MV-4-11 (cell line): ENCODE measurements around the gene CHD1L.
"Not testable (repeated sequence)": the region's sequence is repeated elsewhere in the genome, so short reads cannot be mapped to it uniquely, and the experiment has no call there.

Source experiments
- DNase-seq: peaks from one replicate; lab custom pipeline; 2025; lab: John Stamatoyannopoulos, UW

The CHD1L gene

DNA sequence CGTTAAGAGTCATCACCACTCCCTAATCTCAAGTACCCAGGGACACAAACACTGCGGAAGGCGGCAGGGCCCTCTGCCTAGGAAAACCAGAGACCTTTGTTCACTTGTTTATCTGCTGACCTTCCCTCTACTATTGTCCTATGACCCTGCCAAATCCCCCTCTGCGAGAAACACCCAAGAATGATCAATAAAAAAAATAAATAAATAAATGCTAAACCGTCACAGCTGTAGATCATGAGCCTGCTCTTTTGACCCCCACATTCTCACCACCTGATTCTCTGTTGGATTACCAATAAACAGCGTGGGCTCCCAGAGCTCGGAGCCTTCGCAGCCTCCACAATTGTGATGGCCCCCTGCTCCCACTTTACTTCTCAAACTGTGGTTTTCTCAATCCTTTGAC lies 8.6 kb upstream of the CHD1L start:
- not testable (repeated sequence) for DNase-seq

- no peak for DNase-seq
These were observed 6.7 kb upstream of the CHD1L start for GRCh38 chr1:147235822-147236221.

- no peak for DNase-seq
These were observed 6.0 kb upstream of the CHD1L start for GRCh38 chr1:147236448-147236847.

DNA sequence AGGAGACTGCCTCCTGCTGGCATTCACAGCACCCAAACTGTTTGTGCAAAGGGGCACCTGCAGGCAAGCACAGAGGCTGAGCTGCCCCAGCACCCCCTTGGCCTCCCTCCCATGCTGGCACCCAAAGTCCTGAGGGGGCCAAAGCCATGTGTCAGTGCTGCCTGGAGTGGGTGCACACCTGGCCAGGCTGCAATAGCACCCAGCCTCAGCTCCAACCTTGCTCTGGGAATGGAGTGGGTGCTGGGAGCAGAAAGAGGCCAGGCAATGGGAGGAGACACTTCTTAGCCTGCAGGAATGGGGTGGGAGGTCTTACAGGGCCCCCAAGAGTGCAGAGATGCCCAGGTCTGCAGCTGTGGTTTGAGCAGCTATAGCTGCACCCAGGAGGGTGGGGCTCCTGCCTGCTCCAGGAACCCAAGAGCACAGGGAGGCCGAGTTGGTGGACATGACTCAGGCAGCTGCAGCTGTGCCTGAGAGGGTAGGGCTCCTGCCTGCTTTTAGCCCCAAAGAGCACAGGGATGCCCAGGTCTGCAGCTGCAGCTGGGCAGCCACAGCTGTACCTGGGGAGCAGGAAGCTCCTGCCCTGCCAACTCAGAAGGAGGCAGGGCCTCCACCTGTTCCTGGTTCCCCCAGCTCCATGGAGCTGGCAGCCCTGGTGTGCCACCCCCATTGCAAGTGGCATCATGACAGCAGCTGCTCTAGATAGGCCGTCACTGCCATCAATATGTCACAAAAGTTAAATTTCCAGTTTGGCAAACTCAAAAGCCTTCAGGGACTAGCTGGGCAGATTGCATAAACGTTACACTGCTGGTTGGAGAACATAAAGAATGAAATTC lies 5.3 kb upstream of the CHD1L start:
- DNase-seq, result no peak

GRCh38 chr1:147238053-147238902 lies 4.2 kb upstream of the CHD1L start:
- no peak for DNase-seq

DNA sequence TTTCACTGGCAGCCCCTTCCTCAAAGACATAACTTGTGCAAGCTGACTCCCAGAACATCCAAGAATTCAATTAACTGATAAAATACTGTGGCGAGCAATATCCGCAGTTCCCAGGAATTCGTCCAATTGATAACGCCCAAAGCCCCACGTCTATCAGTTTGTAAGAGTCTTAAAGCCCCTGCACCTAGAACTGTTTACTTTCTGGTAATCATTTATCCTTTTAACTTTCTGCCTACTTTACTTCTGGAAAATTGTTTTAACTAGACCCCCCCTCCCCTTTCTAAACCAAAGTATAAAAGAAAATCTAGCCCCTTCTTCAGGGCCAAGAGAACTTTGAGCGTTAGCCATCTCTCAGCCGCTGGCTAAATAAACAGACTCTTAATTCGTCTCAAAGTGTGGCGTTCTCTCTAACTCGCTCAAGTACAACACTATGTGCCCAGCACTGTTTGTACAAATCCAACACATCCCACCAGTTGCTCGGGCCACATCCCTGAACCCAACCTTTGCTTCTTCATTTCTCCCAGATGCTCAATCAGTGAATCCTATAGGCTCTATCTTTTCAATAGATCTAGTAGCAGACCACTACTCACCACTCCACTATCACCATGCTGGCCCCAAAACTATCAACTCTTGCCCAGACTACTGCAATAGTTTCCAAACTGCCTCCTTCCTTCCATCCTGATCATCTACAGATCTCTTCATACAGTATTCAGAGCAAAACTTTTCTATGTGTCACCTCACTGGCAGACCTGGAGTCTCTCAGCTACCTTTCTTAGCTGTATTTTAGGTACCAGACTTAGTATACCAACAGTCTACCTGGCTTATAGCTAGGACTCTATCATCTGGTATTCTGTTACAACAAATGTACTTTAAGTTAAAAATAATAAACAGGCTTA lies 3.3 kb upstream of the CHD1L start:
- DNase-seq, result no peak

DNA sequence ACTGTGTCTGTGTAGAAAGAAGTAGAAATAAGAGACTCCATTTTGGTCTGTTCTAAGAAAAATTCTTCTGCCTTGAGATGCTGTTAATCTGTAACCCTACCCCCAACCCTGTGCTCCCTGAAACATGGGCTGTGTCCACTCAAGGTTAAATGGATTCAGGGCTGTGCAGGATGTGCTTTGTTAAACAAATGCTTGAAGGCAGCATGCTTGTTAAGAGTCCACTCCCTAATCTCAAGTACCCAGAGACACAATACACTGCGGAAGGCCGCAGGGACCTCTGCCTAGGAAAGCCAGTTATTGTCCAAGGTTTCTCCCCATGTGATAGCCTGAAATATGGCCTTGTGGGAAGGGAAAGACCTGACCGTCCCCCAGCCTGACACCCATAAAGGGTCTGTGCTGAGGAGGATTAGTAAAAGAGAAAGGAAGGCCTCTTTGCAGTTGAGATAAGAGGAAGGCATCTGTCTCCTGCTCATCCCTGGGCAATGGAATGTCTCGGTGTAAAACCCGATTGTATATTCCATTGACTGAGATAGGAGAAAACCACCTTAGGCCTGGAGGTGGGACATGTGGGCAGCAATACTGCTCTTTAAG lies 2.3 kb upstream of the CHD1L start:
- DNase-seq, result not testable (repeated sequence)

GRCh38 chr1:147241934-147242448 lies 493 bp upstream of the CHD1L start:
- peak; percentile 41 for DNase-seq

DNA sequence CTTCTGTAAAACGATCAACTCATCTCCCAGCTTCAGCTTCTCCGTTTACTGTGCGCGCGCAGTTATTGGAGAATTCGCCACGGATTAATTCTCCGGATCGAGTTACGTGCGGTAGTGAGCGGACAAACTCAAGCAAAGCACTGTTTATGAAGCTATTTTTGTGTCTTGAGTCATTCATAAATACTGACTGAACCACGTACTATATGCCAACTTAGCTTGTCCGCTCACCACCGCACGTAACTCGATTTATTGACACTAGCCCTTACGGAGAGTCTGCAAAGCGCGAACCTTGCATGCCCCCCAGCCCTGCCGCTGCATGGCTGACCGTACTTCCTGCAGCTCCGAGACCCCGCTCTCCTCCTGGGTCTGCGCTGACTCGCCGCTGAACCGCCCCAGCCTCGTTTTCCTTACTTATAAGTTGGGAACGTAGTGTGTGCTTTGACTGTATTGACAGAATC lies 773 bp downstream of the CHD1L start:
- DNase-seq, result peak; percentile 42

- no peak for DNase-seq
These were observed 1.4 kb downstream of the CHD1L start for GRCh38 chr1:147243841-147244240.

DNA sequence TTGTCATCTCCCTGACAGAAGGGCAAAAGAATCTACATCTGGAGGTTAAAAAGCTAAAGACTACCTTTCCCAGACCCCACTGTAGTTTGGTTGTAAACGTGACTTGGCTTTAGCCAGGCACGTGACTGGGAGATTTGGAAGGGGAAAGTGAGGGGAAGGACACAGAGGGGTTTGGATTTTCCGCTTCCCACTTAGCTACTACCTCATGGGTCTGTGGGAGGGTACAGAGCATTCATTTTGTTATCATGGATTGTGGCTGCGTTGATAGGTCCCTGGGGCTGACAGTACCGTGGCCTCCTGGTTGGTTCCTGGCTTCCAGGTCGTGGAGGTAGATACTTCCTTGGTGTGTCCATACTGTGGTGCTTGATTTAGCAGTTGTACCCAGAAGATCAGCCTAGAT lies 2.6 kb downstream of the CHD1L start:
- no peak for DNase-seq

- DNase-seq, result peak; percentile 48
These were observed 3.1 kb downstream of the CHD1L start for GRCh38 chr1:147245586-147246021.

- DNase-seq, result no peak
These were observed 3.7 kb downstream of the CHD1L start for GRCh38 chr1:147246044-147246690.

- DNase-seq, result peak; percentile 73
These were observed 4.6 kb downstream of the CHD1L start for GRCh38 chr1:147246910-147247655.

- DNase-seq, result no peak
These were observed 5.3 kb downstream of the CHD1L start for GRCh38 chr1:147247656-147248238.

GRCh38 chr1:147252540-147252939 lies 10.1 kb downstream of the CHD1L start:
- no peak for DNase-seq

GRCh38 chr1:147260956-147261355 lies 18.5 kb downstream of the CHD1L start:
- DNase-seq, result no peak

DNA sequence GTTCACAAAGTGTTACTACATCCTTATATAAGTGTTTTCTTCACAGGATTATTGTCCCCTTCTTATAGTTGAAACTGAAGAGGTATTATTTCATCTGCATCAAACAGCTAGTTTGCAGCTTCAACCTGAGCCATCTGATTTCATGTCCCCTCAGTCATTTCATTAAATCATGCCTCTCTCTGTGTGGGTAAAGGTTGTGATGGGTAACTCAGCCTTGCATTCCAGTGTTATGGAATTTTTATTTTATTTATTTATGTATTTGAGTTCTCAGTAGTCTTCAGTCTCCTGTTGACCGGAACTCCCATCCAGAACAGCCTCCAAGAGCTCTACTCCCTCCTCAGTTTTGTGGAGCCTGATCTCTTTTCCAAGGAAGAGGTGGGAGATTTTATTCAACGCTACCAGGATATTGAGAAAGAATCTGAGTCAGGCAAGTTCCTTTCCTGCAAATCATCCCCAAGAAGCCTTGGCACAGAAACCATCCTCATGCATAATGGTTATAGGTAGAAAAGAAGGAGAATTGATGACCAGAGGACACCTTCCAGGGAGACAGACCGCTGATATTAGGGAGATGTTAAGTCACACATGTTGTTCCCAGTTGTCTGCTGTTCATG lies 21.8 kb downstream of the CHD1L start:
- no peak for DNase-seq

DNA sequence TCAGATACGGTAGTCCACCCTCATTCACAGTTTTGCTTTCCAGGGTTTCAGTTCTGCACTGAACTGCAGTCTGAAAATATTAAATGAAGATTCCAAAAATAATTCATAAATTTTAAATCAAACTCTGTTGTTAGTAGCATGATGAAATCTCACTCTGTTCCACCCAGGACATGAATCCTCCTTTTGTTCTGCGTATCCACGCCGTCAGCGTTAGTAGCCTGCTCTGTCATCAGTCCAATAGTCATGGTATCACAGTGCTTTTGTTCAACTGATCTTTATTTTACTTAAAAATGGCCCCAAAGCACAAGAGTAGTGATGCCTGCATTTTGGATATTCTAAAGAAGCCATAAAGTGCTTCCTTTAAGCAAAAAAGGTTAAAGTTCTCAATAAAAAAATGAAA lies 23.9 kb downstream of the CHD1L start:
- DNase-seq, result no peak
